GM12878 (cell line): ENCODE measurements around the gene GNB5. TPM values are rescaled to one million over a fixed set of nuclear protein-coding genes. Genes with fewer than 3 reads are reported as not detected.

Experiments used
- ATF7 ChIP-seq: fragments of 450-650 bp; IDR thresholded peaks from 2 replicates; pipeline ENCODE4 v1.6.1; 2016; ENCODE audit warnings: low read depth, mild to moderate bottlenecking
- CBX5 ChIP-seq: sonication (generic); IDR thresholded peaks from 2 replicates; pipeline ENCODE4 v1.6.1; 2016; ENCODE audit warnings: low read depth, moderate library complexity, mild to moderate bottlenecking, inconsistent platforms
- CHD4 ChIP-seq: fragments of 200-600 bp; sonication (generic); IDR thresholded peaks from 2 replicates; pipeline ENCODE4 v1.6.1; 2016; ENCODE audit warnings: mild to moderate bottlenecking
- HDAC6 ChIP-seq: fragments of 200-600 bp; sonication (generic); IDR thresholded peaks from one replicate; pipeline ENCODE4 v1.8.0; 2017; ENCODE audit warnings: antibody characterized with exemption; ENCODE audit not compliant: unreplicated experiment
- IKZF1 ChIP-seq: fragments of 450-650 bp; conservative IDR thresholded peaks from 2 replicates; pipeline ENCODE4 v1.6.1; 2017; ENCODE audit warnings: antibody characterized with exemption, mild to moderate bottlenecking
- IRF4 ChIP-seq: IDR thresholded peaks from 2 replicates; pipeline ENCODE4 v1.6.1; 2011; ENCODE audit warnings: low read depth, low read length
- MEF2A ChIP-seq: IDR thresholded peaks from 2 replicates; pipeline ENCODE4 v1.6.1; 2011; ENCODE audit warnings: low read depth, mild to moderate bottlenecking, low read length, moderate library complexity; ENCODE audit not compliant: insufficient read depth
- MEF2B ChIP-seq: fragments of 450-650 bp; IDR thresholded peaks from 2 replicates; pipeline ENCODE4 v1.6.1; 2018; ENCODE audit warnings: mild to moderate bottlenecking, moderate library complexity; ENCODE audit not compliant: partially characterized antibody, poor library complexity, severe bottlenecking
- NBN ChIP-seq: fragments of 450-650 bp; IDR thresholded peaks from 2 replicates; pipeline ENCODE4 v1.6.1; 2016
- POLR2AphosphoS5 ChIP-seq: IDR thresholded peaks from 2 replicates; pipeline ENCODE4 v1.6.1; 2011; ENCODE audit warnings: mild to moderate bottlenecking, low read length, inconsistent platforms
- RAD21 ChIP-seq: IDR thresholded peaks from 2 replicates; pipeline ENCODE4 v1.6.1; 2011; ENCODE audit warnings: mild to moderate bottlenecking, low read depth, low read length, moderate library complexity; ENCODE audit not compliant: insufficient read depth
- RUNX3 ChIP-seq: IDR thresholded peaks from 2 replicates; pipeline ENCODE4 v1.6.1; 2012; ENCODE audit warnings: low read length, inconsistent platforms
- SMC3 ChIP-seq: IDR thresholded peaks from 2 replicates; pipeline ENCODE4 v1.6.1; 2011; ENCODE audit warnings: low read length, improper control_type of control experiment, borderline replicate concordance
- ZBTB4 ChIP-seq: fragments of 450-650 bp; formaldehyde crosslinking; IDR thresholded peaks from 2 replicates; pipeline ENCODE4 v1.4.0; 2022; ENCODE audit warnings: mild to moderate bottlenecking, moderate library complexity
- ZNF592 ChIP-seq: fragments of 450-650 bp; IDR thresholded peaks from 2 replicates; pipeline ENCODE4 v1.6.1; 2017; ENCODE audit warnings: mild to moderate bottlenecking, moderate library complexity
- polyA plus RNA-seq, 11 experiments: library from polyadenylated mRNA; depleted of rRNA in 4 of 11; unstranded in 6 of 11; stranded (reverse) in 5 of 11; fragments of >200 nt; fragmentation: Nextera tagmentation in 4 of 11; fragmentation: Illumina TruSeq in 1 of 11; extraction: Ambion mirVana in 4 of 11; extraction: Trizol in 1 of 11; gene quantifications; 1 replicate in 1 of 11; 2 replicates in 10 of 11; pipeline versions ENCODE4 v1.2.1 to v1.2.3, GENCODE V29; 2011 to 2016; ENCODE audit warnings: inconsistent platforms in 2 of 11, missing spikeins in 2 of 11, low read depth in 1 of 11
- total RNA-seq, 4 experiments: library from RNA; depleted of rRNA in 3 of 4; stranded (reverse); fragments of >200 nt in 3 of 4; fragmentation: Illumina TruSeq in 1 of 4; extraction: Trizol in 1 of 4; gene quantifications; 2 replicates each; pipeline versions ENCODE4 v1.2.1 to v1.2.3, GENCODE V29; 2013 to 2021
- TF ChIP-seq, protein P1 (sequence below): fragments of 450-650 bp; IDR thresholded peaks from 2 replicates; pipeline ENCODE4 v1.6.1; 2017; ENCODE audit warnings: mild to moderate bottlenecking
- TF ChIP-seq, protein P2 (sequence below): fragments of 450-650 bp; IDR thresholded peaks from 2 replicates; pipeline ENCODE4 v1.6.1; 2017; ENCODE audit warnings: mild to moderate bottlenecking, low read depth, inconsistent platforms; ENCODE audit not compliant: poor library complexity, severe bottlenecking

GNB5 gene
- total and polyA plus RNA-seq, 10 of the 15 experiments (the other 5 are each of a cell fraction or from before 2014, with no cell fraction given): 2.4 to 25.9 (median 15.2) TPM

- TF ChIP-seq CBX5: 0 out of 2 replicates have a peak, but pooled peaks have one; percentile 63
- TF ChIP-seq MEF2A: 0 out of 2 replicates have a peak, but pooled peaks have one; percentile 37
- TF ChIP-seq POLR2AphosphoS5: peak; percentile 67
- peak; percentile 71 for TF ChIP-seq NBN
- TF ChIP-seq RAD21: peak; percentile 15; the same call in 1 of the 2 replicates
- TF ChIP-seq MEF2B: peak; percentile 71
- TF ChIP-seq ZBTB4 (CRISPR knock-in tag): 0 out of 2 replicates have a peak, but pooled peaks have one; percentile 21
- TF ChIP-seq, protein P1, sequence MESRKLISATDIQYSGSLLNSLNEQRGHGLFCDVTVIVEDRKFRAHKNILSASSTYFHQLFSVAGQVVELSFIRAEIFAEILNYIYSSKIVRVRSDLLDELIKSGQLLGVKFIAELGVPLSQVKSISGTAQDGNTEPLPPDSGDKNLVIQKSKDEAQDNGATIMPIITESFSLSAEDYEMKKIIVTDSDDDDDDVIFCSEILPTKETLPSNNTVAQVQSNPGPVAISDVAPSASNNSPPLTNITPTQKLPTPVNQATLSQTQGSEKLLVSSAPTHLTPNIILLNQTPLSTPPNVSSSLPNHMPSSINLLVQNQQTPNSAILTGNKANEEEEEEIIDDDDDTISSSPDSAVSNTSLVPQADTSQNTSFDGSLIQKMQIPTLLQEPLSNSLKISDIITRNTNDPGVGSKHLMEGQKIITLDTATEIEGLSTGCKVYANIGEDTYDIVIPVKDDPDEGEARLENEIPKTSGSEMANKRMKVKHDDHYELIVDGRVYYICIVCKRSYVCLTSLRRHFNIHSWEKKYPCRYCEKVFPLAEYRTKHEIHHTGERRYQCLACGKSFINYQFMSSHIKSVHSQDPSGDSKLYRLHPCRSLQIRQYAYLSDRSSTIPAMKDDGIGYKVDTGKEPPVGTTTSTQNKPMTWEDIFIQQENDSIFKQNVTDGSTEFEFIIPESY: no peak
- TF ChIP-seq IKZF1: no peak; the same call in none of the 2 replicates
- TF ChIP-seq CHD4: no peak
- TF ChIP-seq SMC3: peak; percentile 23; the same call in 1 of the 2 replicates
- TF ChIP-seq IRF4: peak; percentile 89; the same call in 1 of the 2 replicates
- TF ChIP-seq RUNX3: peak; percentile 62
- peak; percentile 16; the same call in 1 of the 2 replicates for TF ChIP-seq ZNF592
- TF ChIP-seq HDAC6: no peak
- TF ChIP-seq, protein P2, sequence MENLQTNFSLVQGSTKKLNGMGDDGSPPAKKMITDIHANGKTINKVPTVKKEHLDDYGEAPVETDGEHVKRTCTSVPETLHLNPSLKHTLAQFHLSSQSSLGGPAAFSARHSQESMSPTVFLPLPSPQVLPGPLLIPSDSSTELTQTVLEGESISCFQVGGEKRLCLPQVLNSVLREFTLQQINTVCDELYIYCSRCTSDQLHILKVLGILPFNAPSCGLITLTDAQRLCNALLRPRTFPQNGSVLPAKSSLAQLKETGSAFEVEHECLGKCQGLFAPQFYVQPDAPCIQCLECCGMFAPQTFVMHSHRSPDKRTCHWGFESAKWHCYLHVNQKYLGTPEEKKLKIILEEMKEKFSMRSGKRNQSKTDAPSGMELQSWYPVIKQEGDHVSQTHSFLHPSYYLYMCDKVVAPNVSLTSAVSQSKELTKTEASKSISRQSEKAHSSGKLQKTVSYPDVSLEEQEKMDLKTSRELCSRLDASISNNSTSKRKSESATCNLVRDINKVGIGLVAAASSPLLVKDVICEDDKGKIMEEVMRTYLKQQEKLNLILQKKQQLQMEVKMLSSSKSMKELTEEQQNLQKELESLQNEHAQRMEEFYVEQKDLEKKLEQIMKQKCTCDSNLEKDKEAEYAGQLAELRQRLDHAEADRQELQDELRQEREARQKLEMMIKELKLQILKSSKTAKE: peak; percentile 83
- peak; percentile 82 for TF ChIP-seq ATF7
These were observed 81.4 kb downstream of the GNB5 start (continued) for GRCh38 chr15:52109559-52110451.
